Tibial nerve (tissue), 4 donors: Measurements from ENCODE around the gene GADD45G. TPM values are rescaled to one million over a fixed set of nuclear protein-coding genes. Genes with fewer than 3 reads are reported as not detected.

ENCODE experiments used
- DNase-seq, 2 donors: peaks; one replicate each; pipeline ENCODE4 v3.0.0-alpha.2; 2019; ENCODE audit warnings: low spot score in 2 of 2
- H3K27ac ChIP-seq, 4 donors: fragments of 200-600 bp; sonication (generic) in 3 of 4; one replicate each; pipeline ENCODE4 v1.5.1; 2017 to 2019; ENCODE audit warnings: mild to moderate bottlenecking in 1 of 4
- H3K27me3 ChIP-seq, 2 donors: fragments of 200-600 bp; sonication (generic) in 1 of 2; one replicate each; pipeline versions ENCODE4 v1.5.1 to v1.6.0; 2017 to 2019
- H3K36me3 ChIP-seq, 3 donors: fragments of 200-600 bp; sonication (generic); one replicate each; pipeline ENCODE4 v1.5.1; 2018 to 2019
- H3K4me1 ChIP-seq, 4 donors: fragments of 200-600 bp; sonication (generic) in 3 of 4; one replicate each; pipeline ENCODE4 v1.5.1; 2017 to 2019
- H3K4me3 ChIP-seq, 4 donors: fragments of 200-600 bp; sonication (generic) in 3 of 4; one replicate each; pipeline ENCODE4 v1.5.1; 2017 to 2019; ENCODE audit warnings: mild to moderate bottlenecking in 1 of 4, moderate library complexity in 1 of 4
- H3K9me3 ChIP-seq, 4 donors: fragments of 200-600 bp; sonication (generic) in 3 of 4; one replicate each; pipeline ENCODE4 v1.5.1; 2017 to 2019
- CTCF ChIP-seq, 5 experiments: fragments of 200-600 bp in 3 of 5; fragments of 450-650 bp in 2 of 5; sonication (generic) in 3 of 5; IDR thresholded peaks; one replicate each; pipeline ENCODE4 v1.5.1; 2016 to 2019; ENCODE audit warnings: antibody characterized with exemption in 5 of 5, mild to moderate bottlenecking in 3 of 5, moderate library complexity in 2 of 5
- EP300 ChIP-seq, 2 donors: sonication (generic); formaldehyde crosslinking; IDR thresholded peaks; one replicate each; pipeline ENCODE4 v1.6.1; 2017; ENCODE audit warnings: antibody characterized with exemption in 2 of 2, mild to moderate bottlenecking in 1 of 2
- POLR2A ChIP-seq, 2 donors: fragments of 450-650 bp; IDR thresholded peaks; one replicate each; pipeline ENCODE4 v1.6.1; 2017; ENCODE audit warnings: antibody characterized with exemption in 2 of 2, mild to moderate bottlenecking in 2 of 2, moderate library complexity in 2 of 2
- WGBS, 2 donors: methylation state at CpG; one replicate each; pipeline ENCODE4 v1.1.5; 2018; 5-methylcytosine and 5-hydroxymethylcytosine counted together
- total RNA-seq, 4 donors: library from RNA; depleted of rRNA; stranded (reverse); fragments of >200 nt; gene quantifications; one replicate each; pipeline ENCODE4 v1.1.0, GENCODE V29; 2016

The GADD45G gene
- total RNA-seq, 4 donors from 2014 or later: 5.7 to 45.8 (median 26.8) TPM

GRCh38 chr9:89629081-89629976 is 24.5 kb downstream of the GADD45G start:
- peaks cover 0 to 10% (median 0%) of the 10 kb centered on the region in 4 donors for H3K4me1 ChIP-seq
- 81 to 88% methylated on average over 12 of the region's 12 CpGs for WGBS, 2 donors
- no peaks in the 10 kb centered on the region for H3K36me3 ChIP-seq

GRCh38 chr9:89630508-89630907 is 25.7 kb downstream of the GADD45G start:
- no peaks in the 10 kb centered on the region for H3K27me3 ChIP-seq
- TF ChIP-seq CTCF (IDR thresholded peaks at IDR 0.05) (no peak), EP300 (IDR thresholded peaks at IDR 0.05) (no peak), POLR2A (IDR thresholded peaks at IDR 0.05) (no peak)
- no peak overlapping the region for H3K27ac ChIP-seq
- no peaks in the 10 kb centered on the region for H3K9me3 ChIP-seq
- WGBS, 2 donors: 73 to 83% methylated on average over 5 of the region's 5 CpGs
- H3K4me1 ChIP-seq: peaks cover 0 to 21% (median 0%) of the 10 kb centered on the region in 4 donors
- no peak overlapping the region for H3K4me3 ChIP-seq
- H3K36me3 ChIP-seq: no peaks in the 10 kb centered on the region
- DNase-seq: no peak

More at GRCh38 chr9:89629081-89629976, 24.5 kb downstream of the GADD45G start:
- TF ChIP-seq CTCF (IDR thresholded peaks at IDR 0.05): no peak
- no peak for TF ChIP-seq POLR2A (IDR thresholded peaks at IDR 0.05)
- Histone ChIP-seq H3K27ac (no peak overlapping the region), H3K27me3 (no peaks in the 10 kb centered on the region), H3K9me3 (no peaks in the 10 kb centered on the region), H3K4me3 (no peak overlapping the region)
- DNase-seq: no peak

- Histone ChIP-seq H3K27me3 (no peaks in the 10 kb centered on the region), H3K36me3 (no peaks in the 10 kb centered on the region), H3K27ac (no peak overlapping the region), H3K4me1 (peaks cover 0 to 20% (median 0%) of the 10 kb centered on the region in 4 donors), H3K4me3 (no peak overlapping the region), H3K9me3 (no peaks in the 10 kb centered on the region)
- WGBS, 2 donors: 76 to 81% methylated on average over 6 of the region's 6 CpGs
- TF ChIP-seq EP300 (IDR thresholded peaks at IDR 0.05) (no peak), POLR2A (IDR thresholded peaks at IDR 0.05) (no peak), CTCF (IDR thresholded peaks at IDR 0.05) (no peak)
- DNase-seq: no peak
Measured at GRCh38 chr9:89631384-89631783, 26.6 kb downstream of the GADD45G start.

GRCh38 chr9:89632192-89632733 is 27.5 kb downstream of the GADD45G start:
- Histone ChIP-seq H3K27me3 (no peaks in the 10 kb centered on the region), H3K9me3 (no peaks in the 10 kb centered on the region), H3K4me3 (no peak overlapping the region), H3K4me1 (peaks cover 0 to 15% (median 0%) of the 10 kb centered on the region in 4 donors), H3K36me3 (no peaks in the 10 kb centered on the region), H3K27ac (no peak overlapping the region)
- WGBS, 2 donors: 88 to 96% methylated on average over 7 of the region's 7 CpGs
- DNase-seq: no peak
- TF ChIP-seq CTCF (IDR thresholded peaks at IDR 0.05): no peak
- TF ChIP-seq EP300 (IDR thresholded peaks at IDR 0.05): no peak
- TF ChIP-seq POLR2A (IDR thresholded peaks at IDR 0.05): no peak

GRCh38 chr9:89632736-89633135 is 27.9 kb downstream of the GADD45G start:
- Histone ChIP-seq H3K27me3 (no peaks in the 10 kb centered on the region), H3K27ac (no peak overlapping the region), H3K9me3 (no peaks in the 10 kb centered on the region), H3K4me1 (peaks cover 0 to 15% (median 0%) of the 10 kb centered on the region in 4 donors), H3K4me3 (no peak overlapping the region), H3K36me3 (no peaks in the 10 kb centered on the region)
- 92 to 95% methylated on average over 7 of the region's 7 CpGs for WGBS, 2 donors
- DNase-seq: no peak
- TF ChIP-seq CTCF (IDR thresholded peaks at IDR 0.05) (no peak), EP300 (IDR thresholded peaks at IDR 0.05) (no peak), POLR2A (IDR thresholded peaks at IDR 0.05) (no peak)
